GM21423 (cell line): ENCODE data around the gene HDAC6.
A peak's percentile ranks its signal among the peaks of the same experiment; 100 is the strongest.

ENCODE experiments used
- ATAC-seq: cut with Tn5 transposase; IDR thresholded peaks from one replicate; pipeline ENCODE4 v1.9.1; 2021; ENCODE audit warnings: mild to moderate bottlenecking, moderate library complexity; ENCODE audit not compliant: unreplicated experiment

The HDAC6 gene

GRCh38 chrX:48801280-48802088 lies at the start of gene HDAC6:
Gene HDAC6 (plus strand): TSS chrX:48802067. CDS start chrX:48802693, 626 bp downstream.
- peak; percentile 90 for ATAC-seq

DNA sequence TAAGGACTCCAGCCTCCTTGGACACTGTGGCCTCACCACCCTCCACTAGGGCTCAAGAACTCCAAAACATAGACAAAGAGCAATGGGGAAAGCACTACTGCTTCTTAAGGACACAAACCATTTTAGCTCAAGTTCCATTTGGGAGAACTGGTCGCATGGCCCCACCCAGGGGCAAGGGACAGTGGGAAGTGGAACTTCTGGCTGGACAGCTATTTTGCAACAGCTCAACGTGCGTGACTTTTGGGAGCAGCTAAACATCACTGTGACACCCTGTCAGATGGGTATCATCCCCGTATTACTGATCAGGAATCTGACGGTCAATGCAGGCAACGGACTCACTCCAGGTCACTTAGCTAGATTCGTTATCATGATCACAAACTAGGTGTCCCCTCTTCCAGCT lies 49.4 kb upstream of the HDAC6 start:
- ATAC-seq = no peak

- no peak for ATAC-seq
These were observed 48.1 kb upstream of the HDAC6 start for GRCh38 chrX:48753708-48754228.

- ATAC-seq = no peak
These were observed 47.6 kb upstream of the HDAC6 start for GRCh38 chrX:48754238-48754637.

GRCh38 chrX:48761674-48762471 lies 40.0 kb upstream of the HDAC6 start, which contains the start of gene GLOD5:
Gene GLOD5 (plus strand): TSS chrX:48761747. CDS start chrX:48761791, 44 bp downstream.
- no peak for ATAC-seq

DNA sequence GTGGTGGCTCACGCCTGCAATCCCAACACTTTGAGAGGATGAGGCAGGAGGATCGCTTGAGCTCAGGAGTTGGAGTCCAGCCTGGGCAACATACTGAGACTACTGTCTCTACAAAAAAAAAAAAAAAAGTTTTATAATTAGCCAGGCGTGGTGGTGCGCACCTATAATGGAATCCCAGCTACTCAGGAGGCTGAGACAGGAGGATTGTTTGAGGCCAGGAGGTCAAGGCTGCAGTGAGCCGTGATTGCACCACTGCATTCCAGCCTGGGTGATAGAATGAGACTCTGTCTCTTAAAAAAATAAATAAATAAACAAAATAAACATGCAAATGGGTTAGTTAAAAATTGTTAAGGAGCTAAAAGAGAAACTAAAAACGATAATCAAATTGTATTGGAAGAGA lies 32.6 kb upstream of the HDAC6 start:
- no peak for ATAC-seq

- ATAC-seq = no peak
These were observed 31.6 kb upstream of the HDAC6 start for GRCh38 chrX:48770296-48770695.

- ATAC-seq = no peak
These were observed 29.3 kb upstream of the HDAC6 start for GRCh38 chrX:48772602-48773001.

DNA sequence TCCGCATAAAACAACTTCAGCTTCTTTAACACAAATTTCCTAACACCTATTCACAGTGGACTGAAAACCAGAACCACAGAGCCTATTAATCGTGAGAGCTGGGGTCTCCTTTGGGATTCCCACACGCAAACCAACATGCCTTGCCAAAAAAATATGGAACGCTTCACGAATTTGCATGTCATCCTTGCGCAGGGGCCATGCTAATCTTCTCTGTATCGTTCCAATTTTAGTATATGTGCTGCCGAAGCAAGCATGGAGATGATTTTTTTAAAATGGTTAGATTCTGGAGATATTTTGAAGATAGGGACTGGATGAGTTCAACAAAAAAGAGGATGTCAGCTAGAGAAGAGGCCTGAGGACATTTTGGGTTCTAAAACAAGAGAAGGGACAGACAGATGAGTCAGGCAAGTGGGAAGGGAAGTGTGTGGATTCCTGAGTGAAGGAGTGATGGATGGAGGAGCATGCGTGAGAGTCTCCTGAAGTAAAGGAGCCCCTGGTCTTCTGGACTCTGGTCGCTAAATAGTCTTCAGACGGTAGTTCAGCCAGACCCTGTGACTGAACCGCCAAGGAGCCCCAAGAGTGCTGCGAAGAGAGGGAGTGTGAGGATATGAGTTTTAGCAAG lies 24.9 kb upstream of the HDAC6 start:
- no peak for ATAC-seq

DNA sequence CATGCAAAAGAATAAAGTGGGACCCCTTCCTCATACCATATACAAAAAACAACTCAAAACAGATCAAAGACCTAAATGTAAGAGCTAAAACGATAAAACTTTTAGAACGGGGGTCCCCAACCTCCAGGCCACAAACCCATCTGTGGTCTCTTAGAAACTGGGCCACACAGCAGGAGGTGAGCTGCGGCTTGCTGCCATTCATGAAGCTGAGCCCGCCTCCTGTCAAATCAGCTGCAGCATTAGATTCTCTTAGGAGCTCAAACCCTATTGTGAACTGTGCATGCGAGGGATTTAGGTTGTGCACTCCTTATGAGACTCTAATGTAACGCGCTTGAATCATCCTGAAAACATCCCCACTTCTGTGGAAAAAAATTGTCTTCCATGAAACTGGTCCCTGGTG lies 22.5 kb upstream of the HDAC6 start:
- no peak for ATAC-seq

DNA sequence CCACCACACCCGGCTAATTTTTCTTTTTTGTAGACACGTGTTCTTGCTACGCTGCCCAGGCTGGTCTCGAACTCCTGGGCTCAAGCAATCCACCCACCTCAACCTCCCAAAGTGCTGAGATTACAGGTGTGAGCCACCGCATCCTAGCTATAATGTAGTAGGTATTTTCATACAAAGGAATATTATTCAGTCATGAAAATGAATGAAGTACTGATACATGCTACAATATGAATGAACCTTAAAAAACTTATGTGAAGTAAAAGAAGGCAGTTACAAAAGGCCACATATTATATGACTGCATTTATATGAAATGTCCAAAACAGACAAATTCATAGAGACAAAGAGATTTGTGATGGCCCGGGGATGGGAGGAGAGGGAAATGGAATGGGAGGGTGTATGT lies 20.2 kb upstream of the HDAC6 start:
- ATAC-seq = no peak

GRCh38 chrX:48782216-48782615 lies 19.7 kb upstream of the HDAC6 start:
- no peak for ATAC-seq

DNA sequence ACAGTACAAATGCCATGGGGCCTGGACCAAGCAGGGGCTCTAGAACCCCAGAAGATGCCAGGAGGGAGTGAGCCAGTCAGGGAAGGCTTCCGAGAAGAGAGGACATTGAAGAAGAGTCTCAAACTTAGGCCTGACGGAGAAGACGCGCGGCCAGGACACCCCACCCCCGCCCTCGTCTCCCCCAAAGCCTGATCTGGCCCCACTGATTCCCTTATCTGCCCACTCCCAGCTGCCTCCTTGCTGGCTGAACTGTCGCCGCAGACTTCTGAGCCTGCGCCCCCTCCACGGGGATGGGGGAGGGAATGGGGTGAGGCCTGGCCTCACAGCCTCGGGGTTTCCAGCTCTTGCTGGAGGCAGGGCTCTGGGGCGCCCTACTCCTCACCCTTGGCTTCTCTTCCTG lies 19.1 kb upstream of the HDAC6 start:
- no peak for ATAC-seq

- no peak for ATAC-seq
These were observed 17.1 kb upstream of the HDAC6 start for GRCh38 chrX:48784726-48785125.

DNA sequence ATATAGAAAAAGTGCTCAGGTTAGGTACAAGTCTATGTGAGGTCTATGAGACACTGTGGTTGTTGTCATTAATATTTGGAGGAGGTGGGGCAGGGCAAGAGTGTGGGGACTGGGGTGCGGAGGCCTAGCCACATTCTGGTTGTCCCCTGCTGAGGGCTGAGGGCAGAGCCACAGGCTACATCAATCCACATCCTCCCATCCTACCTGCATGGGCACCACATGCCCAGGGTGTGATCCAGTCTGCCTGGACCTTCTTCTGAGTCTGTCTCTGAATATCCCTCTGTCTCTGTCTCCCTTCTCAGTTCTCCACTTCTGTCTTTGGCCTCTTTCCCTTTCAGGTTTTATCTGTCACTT lies 16.7 kb upstream of the HDAC6 start:
- no peak for ATAC-seq

DNA sequence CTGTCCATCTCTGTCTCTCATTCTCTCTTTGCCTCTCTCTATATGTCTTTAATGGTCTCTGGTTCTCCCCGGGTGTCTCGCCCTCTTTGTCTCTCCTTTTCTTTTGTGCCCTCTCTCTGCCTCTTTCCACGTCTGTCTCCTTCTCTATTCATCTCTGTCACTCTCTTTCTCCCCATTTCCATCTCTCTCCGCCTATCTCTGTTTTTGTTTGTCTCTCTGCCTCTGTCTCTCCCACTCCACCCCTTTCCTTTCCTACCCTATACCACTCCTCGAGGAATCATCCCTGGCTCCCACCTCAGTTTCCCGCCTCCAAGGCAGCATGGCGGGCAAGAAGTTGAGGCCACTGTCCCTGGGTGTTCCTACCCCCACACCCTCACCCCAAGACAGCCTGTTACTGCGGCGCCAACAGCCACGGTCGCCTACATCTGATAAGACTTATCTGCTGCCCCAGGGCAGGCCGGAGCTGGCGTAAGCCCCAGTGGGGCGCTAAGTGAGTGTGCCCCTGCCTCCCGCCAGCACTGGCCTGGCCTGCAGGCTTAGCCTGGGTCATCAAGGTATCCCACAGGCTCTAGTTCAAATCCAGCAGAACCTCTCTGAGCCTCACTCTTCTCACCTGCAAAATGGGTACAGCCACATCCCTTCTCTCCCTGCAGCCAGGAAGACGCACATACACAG lies 16.2 kb upstream of the HDAC6 start:
- ATAC-seq = no peak

DNA sequence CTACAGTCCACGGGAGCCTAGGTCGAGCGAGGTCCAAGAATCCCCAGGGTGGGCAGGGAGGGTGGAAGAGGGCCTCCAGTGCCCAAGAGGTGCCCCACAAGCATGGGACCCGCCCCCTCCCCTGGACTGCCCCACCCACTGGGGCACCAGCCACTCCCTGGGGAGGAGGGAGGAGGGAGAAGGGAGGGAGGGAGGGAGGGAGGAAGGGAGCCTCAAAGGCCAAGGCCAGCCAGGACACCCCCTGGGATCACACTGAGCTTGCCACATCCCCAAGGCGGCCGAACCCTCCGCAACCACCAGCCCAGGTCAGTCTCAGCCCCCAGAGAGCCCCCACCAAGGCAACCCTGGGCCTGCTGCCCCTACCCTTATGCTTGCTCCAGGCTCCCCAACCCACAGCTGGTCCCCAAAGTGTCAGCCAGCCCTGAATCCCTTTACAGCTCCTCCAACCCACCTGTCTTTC lies 15.5 kb upstream of the HDAC6 start, which contains the start of gene GATA1:
TSS of gene GATA1 (plus strand) at position 250 of the 460 bp plus-strand sequence. CDS start 4,520 bp downstream, outside the sequence.
- no peak for ATAC-seq

DNA sequence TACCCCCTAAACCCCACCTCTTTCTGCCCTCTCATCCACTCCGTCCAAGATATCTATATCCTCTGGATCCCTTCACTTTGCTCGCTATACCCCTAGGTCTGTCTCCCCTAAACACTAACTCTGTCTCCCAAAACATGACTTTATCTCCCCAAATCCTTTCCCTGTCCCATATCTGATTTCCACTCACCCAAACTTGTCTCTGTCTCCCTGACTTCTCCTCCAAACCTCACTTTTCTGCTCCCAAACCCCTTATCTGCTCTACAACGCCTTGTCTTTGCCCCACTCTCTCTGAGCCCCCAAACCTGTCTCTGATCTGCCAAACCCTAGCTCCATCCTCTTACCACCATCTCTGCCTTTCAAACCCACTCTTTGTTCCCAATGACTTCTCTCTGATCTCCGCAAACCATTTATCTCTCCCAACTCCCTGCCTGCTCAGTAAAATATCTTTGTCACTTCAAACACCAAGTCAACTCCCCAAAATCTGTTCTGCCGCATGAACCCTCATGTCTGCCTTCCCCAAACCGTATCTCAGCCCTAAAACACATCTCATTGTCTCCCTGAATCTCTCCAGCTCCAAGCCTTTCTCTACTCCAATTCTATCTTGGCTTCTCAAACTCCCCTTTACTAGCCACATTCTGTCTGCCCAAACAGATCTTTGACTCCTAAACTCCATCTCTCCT lies 14.9 kb upstream of the HDAC6 start:
- ATAC-seq = no peak

DNA sequence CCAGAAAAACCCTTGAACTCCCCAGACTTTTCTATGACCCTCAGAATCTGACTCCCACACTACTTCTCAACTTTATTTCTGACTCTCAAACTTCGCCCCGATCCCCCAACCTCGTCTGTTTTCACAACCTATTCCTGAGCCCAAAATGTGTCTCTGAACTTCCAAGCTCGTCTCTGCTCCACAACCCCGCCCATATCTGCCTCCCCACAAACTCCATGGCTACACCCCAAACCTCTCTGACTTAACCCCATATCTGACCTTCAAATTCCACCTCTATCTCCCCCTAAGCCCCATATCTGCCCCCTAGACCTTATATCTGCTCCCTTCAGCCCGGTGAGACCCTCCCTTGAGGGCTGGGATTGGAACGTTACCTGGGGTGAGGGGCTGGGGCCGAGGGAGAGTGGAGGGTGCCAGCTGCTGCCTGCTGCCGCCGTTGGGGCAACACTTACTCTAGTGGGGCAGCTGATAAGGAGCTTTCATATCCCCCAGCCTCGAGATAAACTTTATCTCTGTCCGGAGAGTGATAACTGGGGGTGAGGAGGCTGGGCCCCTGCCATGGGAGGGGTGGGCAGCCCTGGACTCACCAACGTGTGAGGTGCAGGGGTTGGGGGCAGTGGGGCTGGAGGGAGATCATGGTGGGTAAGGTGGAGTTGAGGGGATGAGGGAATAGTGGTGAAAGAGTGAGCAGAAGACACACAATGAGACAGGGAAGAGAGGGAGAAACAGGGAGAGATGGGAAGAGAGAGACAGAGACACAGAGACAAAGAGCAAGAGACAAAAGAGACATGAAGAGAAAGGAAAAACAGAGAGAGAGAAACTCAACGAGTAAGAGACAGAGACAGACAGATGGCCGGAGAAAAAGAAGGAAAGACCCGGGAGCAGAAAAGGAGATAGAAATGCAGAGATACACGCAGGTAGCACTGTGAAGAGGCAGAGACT lies 14.1 kb upstream of the HDAC6 start:
- ATAC-seq = no peak
